ENCODE results near the gene GMPPA. TPM values are rescaled to one million over a fixed set of nuclear protein-coding genes. Genes with fewer than 3 reads are reported as not detected.

Gene GMPPA
- total RNA-seq, 1 experiment from 2014 or later, result 32.0 TPM

DNA sequence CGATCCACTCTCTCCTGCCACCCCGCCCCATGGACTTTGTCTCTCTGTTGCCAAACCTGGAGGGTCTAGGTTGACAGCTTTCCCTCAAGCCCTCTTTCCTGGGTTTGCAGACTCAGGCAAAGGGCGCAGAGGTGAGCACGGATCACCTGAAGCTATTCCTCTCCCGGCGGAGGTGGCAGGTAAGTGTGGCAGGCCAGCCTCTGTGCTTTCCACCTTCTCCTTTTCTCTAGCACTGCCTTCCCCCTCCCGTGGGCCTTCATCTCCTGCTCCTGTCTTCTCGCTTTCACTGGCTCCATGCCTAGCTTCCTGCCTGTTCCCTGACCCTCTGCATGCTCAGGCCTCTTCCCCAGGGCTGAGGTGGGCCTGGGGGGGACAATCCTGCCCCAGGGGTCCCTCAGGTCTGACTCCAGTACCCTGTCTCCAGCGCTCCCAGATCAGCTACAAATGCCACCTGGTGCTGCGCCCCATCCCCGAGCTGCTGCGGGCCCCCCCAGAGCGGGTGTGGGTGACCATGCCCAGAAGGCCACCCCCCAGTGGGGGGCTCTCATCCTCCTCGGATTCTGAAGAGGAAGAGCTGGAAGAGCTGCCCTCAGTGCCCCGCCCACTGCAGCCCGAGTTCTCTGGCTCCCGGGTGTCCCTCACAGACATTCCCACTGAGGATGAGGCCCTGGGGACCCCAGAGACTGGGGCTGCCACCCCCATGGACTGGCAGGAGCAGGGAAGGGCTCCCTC, 15.9 kb upstream of the GMPPA start:
- Histone ChIP-seq H3K79me1 (ENCODE audit: insufficient read depth, low read depth, low read length, poor library complexity, severe bottlenecking) (no peaks in the 10 kb centered on the region), H2AFZ (ENCODE audit: low read length) (no peak overlapping the region), H2BK12ac (ENCODE audit: insufficient read length, low read depth, low read length) (no peak overlapping the region), H4K5ac (ENCODE audit: insufficient read length, low read depth, low read length) (no peak overlapping the region), H3K23ac (ENCODE audit: insufficient read length, low read depth, low read length) (no peak overlapping the region), H3T11ph (ENCODE audit: low read length) (no peak overlapping the region), H3K79me2 (ENCODE audit: insufficient read depth, low read length) (no peaks in the 10 kb centered on the region), H2BK20ac (ENCODE audit: low read depth, low read length, poor library complexity, severe bottlenecking) (no peak overlapping the region), H3K18ac (ENCODE audit: insufficient read length, low read depth, low read length) (no peak overlapping the region), H3K4me2 (ENCODE audit: insufficient read depth, insufficient read length, low read length) (no peak overlapping the region), H3K9ac (ENCODE audit: extremely low read depth, insufficient read length, low read length) (no peak overlapping the region), H3K14ac (ENCODE audit: insufficient read depth, low read length) (no peak overlapping the region; the same call in 1 of the 2 replicates), H3K4me1 (ENCODE audit: insufficient read depth, low read length) (peaks cover 2% of the 10 kb centered on the region), H2AK5ac (ENCODE audit: insufficient read length, low read length) (no peak overlapping the region), H2BK120ac (ENCODE audit: low read depth, low read length, poor library complexity, severe bottlenecking) (no peak overlapping the region), H3K23me2 (ENCODE audit: insufficient read length, low read depth, low read length, poor library complexity, severe bottlenecking) (no peaks in the 10 kb centered on the region), H2BK5ac (ENCODE audit: insufficient read length, low read length) (no peak overlapping the region), H4K20me1 (ENCODE audit: control insufficient read depth, insufficient read depth, insufficient read length) (no peaks in the 10 kb centered on the region), H4K8ac (replicated peaks; ENCODE audit: insufficient read length, low read depth, low read length) (no peak overlapping the region), H3K27me3 (ENCODE audit: insufficient read depth, low read length) (peaks cover 19% of the 10 kb centered on the region; the same call in 1 of the 2 replicates), H2BK15ac (ENCODE audit: low read depth, low read length) (no peak overlapping the region), H3K56ac (ENCODE audit: insufficient read length, low read depth, low read length) (no peak overlapping the region), H3K9me3 (ENCODE audit: control insufficient read depth, low read depth, low read length) (no peaks in the 10 kb centered on the region), H3K27ac (ENCODE audit: insufficient read length, low read depth, low read length) (no peak overlapping the region), H3K4ac (ENCODE audit: low read depth, low read length) (no peak overlapping the region), H4K91ac (ENCODE audit: insufficient read length, low read depth, low read length) (no peak overlapping the region)
- TF ChIP-seq, protein P1, sequence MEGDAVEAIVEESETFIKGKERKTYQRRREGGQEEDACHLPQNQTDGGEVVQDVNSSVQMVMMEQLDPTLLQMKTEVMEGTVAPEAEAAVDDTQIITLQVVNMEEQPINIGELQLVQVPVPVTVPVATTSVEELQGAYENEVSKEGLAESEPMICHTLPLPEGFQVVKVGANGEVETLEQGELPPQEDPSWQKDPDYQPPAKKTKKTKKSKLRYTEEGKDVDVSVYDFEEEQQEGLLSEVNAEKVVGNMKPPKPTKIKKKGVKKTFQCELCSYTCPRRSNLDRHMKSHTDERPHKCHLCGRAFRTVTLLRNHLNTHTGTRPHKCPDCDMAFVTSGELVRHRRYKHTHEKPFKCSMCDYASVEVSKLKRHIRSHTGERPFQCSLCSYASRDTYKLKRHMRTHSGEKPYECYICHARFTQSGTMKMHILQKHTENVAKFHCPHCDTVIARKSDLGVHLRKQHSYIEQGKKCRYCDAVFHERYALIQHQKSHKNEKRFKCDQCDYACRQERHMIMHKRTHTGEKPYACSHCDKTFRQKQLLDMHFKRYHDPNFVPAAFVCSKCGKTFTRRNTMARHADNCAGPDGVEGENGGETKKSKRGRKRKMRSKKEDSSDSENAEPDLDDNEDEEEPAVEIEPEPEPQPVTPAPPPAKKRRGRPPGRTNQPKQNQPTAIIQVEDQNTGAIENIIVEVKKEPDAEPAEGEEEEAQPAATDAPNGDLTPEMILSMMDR (conservative IDR thresholded peaks at IDR 0.05), result no peak
- H3K4me1 Mint-ChIP-seq, result peaks cover 30 to 37% of the 10 kb centered on the region in 2 experiments
- peaks cover 0 to 4% (median 3%) of the 10 kb centered on the region in 3 experiments; a peak in 4 of 7 replicates for H3K36me3 Mint-ChIP-seq (ENCODE audit: insufficient read depth in 1 of 3, low read depth in 3 of 3)
- DNase-seq, result no peak
- no peaks in the 10 kb centered on the region for H3K9me3 Mint-ChIP-seq
- H3K4me3 Mint-ChIP-seq, result no peak overlapping the region
- no peak overlapping the region for H3K27ac Mint-ChIP-seq
- peaks cover 48% of the 10 kb centered on the region for H3K27me3 Mint-ChIP-seq (ENCODE audit: low read depth)
- WGBS (ENCODE audit: extremely low coverage, insufficient read length, low lambda C conversion rate), result no CpG with 5 or more reads among the region's 17 CpGs
